GM21526 (cell line): ENCODE results near the gene WNT9A.
"Not testable (repeated sequence)": the region's sequence is repeated elsewhere in the genome, so short reads cannot be mapped to it uniquely, and the experiment has no call there.

ENCODE experiments used
- ATAC-seq: cut with Tn5 transposase; IDR thresholded peaks from one replicate; pipeline ENCODE4 v1.9.1; 2021; ENCODE audit warnings: moderate library complexity; ENCODE audit not compliant: unreplicated experiment, low FRiP score

Gene WNT9A

DNA sequence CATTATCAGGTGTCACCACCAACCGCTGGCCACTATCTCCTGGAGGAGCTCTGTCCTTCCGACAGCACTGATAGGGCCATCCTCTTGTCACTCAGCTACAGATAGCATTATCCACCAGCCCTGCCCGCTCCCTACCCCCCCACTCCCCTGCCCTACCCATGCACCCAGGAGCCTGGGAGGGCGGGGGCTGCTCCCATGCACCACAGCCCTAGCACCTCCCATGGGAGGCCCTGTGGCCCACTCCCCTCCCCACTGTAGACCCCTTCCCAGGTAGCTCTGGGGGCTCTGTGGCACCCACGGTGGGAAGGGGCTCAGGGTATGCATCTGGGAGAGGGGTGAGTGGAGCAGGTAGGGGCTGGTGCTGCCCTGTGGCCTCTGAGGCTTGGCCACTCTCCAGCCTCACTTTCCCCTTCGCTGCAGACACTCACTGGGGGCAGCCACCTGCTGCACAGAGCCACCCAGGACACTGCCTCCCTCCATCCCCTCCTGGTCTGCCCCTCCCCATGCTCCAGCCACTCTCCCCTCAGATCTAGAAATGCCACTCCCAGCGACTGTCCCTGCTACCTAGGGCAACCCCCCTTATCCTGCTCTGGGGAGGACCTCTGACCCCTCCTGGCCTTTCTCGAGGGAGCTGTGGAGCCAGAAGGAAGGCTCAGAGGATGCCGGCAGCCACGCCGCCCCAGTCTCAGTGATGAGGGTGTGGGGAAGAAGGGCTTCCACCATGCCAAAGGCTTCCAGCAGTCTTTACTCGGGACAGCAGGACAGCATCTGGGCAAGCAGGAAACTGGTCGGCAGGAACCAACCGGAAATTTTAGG, 58.5 kb downstream of the WNT9A start:
- no peak for ATAC-seq

DNA sequence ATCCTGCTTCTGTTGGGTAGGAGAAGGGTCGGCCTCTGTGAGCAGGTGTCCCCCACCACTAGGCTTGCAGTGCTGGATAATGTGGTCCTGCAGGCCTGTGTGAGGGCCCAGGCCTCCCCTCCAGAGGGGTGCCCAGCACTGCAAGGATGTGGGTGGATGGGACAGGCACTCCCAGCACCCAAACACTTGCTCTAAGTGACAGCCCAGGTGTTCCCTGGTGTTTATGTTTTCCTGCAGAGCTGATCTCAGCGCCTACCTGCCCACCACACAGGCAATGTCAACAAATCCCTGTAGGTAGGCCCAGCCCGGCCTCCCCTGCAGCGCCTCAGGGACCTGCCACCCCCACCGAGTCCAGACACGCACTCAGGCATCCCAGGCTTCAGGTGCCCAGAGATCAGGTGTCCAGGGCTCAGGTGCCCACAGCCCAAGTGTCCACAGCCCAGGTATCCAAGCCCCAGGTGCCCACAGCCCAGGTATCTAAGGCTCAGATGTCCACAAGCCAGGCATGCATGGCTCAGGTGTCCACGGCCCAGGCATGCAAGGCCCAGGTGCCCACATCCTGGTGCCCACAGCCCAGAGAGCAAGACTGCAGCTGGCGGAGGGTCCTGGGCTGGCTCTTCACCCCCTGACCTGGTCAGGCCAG, 59.2 kb downstream of the WNT9A start:
- ATAC-seq = no peak

DNA sequence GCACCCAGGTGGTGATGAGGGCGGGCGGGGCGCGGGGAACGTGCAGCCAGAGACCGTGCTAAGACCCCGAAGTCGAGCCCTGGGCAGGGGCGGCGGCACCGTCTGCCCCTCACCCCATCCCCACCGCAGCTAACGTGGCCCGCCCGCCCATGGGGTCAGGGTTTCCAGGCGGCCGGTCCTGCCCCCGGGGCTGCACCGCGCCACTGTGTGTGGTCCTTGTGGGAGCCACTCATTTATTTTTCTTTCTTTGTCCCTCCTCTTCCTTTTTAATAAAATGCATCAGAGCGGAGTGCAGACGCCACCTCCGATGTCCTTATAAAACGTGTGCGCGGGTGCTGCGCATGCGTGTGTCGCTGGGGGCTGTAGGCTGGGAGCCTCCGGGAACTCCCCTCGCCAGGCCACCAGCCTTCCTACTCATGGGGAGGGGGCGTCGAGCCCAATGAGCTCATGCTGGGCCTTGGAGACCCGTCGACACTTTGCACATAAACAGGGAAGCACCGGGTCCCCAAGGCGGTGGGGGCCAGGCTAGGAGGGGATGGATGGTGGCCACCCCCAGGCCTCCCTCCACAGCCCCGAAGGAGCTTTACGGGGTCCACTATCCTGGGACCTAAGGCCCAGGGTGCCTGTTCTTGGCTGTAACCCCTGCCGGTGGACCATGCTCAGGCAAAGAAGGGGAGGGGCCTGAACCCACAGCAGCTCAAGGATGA, 59.9 kb downstream of the WNT9A start:
- ATAC-seq = no peak

DNA sequence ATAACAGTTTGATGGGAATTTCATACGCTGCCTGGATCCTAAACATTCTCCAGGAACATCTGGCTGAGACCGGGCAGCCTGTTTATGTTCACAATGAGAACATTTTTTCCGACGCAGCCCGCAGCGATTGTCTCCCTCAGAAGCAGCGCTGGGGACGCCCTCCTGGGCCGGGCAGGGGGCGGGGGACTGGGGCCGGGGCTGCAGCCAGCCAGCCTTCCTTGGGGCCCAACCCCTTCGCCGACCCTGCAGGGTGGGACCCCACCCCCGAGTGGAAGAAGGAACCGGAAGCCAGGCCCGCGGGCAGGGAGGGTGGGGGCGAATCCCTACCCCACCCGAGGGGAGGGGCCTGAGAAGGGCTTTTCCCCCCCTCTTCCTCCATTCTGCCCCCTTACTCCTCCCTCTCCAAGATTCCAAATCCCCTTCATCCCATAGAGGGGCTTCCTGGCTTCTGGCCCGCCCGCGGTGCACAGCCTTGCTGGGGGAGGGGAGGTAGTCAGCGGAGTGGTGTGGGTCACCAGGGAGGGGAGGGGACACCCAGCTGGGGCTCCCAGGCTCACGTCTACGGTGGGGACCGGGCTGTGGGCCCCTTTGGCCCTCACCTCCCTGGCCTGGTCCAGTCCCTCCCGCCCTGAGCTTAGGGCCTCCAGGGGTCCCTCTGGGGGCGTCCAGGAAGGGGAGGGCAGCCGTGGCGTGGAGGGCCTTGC, 60.6 kb downstream of the WNT9A start:
- no peak for ATAC-seq

DNA sequence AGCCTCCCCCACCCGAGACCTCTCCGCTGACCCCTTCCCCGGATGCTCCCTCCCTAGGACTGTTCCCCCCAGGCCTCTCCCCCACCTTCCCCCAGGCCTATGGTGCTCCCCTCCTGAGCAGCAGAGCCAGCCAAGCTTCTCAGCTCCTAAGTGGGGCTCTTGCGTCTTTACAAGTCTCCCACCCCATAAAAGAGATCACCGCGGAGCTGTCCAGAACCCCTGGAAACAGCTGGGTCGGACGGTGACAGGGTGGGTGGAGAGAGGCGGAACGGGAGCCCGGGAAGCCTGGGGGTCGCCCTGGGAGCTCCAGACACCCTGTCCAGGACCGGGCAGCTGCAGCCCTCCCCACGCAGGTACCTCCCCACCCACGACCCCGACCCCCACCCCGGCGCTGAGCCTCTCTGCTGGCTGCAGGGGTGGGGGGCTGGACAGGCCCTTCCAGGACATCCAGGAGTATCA, 61.2 kb downstream of the WNT9A start:
- no peak for ATAC-seq

DNA sequence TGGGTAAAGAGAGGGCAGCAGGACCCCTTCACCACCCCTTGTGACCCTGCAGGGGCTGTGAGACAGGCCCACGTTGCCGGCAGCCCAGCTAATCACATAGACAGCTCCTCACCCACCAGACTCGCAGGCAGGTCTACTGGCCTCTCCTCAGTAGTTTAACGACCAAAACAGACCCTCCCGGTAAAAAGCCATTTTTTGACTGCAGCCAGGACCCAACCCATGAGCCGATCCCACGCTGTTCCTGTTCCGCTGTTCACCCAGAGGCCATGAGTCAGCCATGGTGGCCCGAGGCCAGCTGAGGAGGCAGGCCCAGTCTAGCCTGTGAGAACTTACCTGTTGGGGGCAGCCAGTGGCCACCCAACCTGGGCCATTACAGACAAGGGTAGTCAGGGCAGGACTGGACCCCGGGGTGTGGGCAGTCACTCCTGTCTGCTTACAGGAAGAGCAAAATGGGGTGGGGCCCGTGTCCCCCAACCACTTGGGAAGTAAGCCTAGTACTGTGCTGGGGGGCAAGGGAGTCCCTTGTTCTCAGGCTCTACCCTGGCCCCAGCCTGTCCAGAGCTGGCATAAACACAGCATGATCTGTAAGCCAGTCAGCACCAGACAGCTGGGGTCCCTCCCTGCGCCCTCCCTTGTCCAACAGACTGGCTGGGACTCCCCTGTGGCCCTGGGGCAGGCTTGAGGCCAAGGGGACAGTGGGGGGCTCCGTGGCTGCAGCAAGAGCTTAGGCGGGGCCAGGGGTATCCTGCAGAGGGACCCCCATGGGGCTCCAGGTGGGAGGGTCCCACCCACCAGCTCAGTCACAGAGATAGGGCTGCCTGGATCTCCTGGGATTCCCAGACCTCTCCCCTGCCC, 61.9 kb downstream of the WNT9A start:
- no peak for ATAC-seq

DNA sequence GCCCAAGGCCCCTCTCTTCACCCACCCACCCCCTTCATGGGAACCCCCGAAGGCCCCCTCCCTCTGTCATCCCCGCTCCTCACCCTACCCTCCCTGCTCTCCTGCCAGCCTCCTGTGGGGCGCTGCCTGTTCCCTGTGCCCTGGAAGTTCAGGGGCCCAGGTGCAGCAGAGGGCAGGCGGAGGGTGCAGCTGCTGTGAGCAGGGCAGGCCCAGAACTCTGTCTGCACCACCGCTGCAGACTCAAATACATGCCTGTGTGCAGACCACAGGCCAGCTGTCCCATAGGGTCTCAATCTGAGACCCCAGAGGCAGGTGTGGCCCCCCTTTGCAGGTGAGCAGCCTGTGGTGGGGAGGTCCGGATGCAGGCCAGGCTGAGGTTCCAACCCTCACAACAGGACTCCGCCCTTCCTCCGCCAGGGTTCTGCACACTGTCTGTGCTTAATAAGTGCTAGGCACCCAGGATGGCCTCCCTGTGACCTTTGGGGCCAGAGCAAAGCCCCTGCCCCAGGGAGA, 62.5 kb downstream of the WNT9A start:
- no peak for ATAC-seq

DNA sequence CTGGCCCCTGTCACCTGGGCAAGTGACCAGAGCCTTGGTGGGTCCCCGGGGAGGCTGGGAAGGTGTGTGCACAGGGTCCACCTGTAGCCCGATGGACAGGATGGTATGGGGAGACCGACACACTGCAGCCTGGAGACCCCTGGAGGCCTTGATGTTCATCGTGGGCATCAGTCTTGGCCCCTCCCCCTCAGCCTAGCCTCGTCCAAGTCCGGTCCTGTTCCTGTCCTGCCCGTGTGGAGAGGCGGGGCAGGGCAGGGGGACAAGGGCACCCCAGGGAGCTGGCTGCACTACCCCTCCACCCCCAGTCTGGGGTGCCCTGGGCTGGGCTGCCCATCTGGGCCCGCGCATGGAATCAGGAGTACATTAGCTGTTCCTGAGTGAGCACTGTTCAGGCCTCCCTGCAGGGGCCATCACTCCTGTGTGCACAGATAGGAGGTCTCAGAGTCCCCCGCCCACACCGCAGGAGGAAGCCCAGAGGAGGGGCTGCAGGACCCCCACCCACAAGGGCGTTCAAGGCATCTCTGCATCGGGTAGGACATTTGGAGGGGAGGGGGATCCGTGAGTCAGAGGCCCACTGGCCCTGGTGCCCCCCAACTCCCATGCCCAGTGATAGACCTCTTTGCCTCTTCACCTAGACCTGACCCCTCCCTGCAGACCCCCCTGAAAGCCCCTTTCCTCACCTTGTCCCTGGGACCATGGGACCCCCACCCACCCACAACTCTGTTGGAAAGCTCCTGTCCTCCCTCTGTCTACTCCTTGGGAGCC, 63.2 kb downstream of the WNT9A start:
- no peak for ATAC-seq

DNA sequence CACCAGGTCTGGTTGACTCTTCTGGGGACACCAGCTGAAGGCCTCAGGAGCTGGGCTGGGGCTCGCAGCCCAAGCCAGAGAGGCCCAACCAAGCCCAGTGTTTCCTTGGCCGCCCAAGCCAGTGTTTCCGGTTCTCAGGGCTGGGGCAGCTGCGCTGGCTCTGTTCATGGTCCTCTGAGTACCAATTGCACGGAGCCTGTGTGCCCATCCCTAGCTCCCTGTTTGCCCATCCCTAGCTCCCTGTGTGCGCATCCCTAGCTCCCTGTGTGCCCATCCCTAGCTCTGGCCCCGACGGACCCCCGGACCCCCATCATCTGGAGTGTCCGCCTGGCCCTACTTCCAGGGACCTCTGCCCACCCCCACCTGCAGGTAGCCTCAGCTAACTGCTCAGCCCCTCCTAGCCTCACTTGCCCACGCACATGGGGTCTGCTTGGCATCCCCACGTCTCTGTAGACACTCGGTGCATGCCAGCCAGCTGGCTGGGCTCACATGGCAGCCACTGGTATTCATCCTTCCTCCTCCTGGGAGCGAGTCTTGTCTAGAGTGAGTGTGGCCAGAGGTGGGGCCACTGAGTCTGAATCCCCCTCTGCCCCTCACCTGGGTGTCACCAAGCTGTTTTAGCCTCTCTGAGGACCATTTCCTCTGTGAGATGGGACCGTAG, 64.0 kb downstream of the WNT9A start:
- ATAC-seq = no peak

DNA sequence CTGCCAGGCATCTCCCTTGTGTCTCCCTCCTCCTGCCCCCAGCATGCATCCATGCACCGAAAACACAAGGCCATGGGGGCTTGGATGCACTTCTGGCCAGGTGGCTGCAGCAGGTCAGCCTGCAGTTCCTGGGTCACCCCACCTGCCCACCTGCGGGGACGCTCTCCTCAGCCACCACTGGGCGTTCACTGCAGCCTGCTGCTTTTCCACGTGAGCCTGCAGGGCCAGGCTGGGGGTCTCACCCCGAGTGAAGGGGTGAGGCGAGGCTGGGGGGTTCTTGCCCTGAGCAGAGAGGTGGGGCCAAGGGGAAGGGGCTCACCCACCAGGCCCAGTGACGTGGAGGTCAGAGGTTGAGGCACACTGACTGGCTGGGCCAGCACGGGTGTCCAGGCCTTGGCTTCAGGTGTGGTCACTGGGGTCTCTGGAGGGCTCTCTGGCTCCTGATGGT, 64.6 kb downstream of the WNT9A start:
- ATAC-seq = no peak

DNA sequence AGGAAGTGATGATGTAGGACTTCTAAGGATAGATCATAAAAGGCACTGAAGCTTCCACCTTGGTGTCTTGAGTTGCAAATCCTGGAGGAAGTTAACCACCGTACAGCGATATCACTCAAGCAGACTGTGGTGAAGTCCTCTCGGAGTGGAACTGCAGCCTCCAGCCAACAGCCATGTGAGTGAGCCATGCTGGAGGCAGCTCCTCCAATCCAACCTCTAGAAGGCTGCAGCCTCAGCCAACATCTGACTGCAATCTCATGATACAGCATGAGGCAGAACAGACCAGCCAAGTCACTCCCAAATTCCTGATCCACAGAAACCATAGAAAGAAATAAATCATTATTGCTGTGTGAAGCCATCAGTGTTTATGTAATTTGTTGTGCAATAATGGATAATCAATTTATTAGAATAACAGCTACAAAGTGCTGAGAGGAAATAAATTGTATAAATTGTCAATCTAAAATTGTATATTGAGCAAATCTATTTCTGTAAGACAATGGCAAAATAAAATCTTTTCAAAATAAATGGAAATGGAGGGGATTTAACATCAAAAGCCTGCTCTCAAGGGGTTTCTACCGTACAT, 67.3 kb downstream of the WNT9A start:
- ATAC-seq = no peak

DNA sequence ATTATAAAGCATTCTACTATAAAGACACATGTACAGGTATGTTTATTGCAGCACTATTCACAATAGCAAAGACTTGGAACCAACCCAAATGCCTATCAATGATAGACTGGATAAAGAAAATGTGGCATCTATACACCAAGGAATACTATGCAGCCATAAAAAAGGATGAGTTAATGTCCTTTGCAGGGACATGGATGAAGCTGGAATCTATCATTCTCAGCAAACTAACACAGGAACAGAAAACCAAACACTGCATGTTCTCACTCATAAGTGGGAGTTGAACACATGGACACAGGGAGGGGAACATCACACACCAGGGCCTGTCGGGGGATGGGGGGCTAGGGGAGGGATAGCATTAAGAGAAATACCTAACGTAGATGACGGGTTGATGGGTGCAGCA, 69.9 kb downstream of the WNT9A start:
- not testable (repeated sequence) for ATAC-seq

DNA sequence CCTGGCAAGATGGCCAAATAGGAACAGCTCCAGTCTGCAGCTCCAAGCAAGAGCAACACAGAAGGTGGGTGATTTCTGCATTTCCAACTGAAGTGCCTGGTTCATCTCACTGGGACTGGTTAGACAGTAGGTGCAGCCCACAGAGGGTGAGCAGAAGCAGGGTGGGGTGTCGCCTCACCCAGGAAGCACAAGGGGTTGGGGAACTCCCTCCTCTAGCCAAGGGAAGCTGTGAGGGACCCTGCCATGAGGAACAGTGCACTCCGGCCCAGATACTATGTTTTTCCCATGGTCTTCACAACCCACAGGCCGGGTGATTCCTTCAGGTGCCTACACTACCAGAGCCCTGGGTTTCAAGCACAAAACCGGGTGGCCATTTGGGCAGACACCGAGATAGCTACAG, 75.8 kb downstream of the WNT9A start:
- ATAC-seq = not testable (repeated sequence)

DNA sequence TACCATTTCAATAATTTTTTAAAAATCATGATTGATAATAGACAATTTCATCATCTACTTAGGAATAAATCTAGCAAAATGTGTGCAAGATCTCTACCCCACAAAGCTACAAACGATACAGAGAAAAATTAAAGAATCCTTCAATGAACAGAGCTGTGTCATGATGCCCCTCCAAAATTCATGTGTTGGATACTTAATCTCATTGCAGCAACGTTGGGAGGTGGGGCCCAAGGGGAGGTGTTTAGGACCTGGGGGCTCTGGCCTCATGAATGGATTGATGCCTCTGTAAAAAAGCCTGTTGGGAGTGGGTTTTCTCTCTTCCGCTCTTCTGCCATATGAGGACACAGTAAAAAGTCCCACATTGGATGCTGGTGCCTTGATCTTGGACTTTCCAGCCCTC, 77.4 kb downstream of the WNT9A start:
- no peak for ATAC-seq

DNA sequence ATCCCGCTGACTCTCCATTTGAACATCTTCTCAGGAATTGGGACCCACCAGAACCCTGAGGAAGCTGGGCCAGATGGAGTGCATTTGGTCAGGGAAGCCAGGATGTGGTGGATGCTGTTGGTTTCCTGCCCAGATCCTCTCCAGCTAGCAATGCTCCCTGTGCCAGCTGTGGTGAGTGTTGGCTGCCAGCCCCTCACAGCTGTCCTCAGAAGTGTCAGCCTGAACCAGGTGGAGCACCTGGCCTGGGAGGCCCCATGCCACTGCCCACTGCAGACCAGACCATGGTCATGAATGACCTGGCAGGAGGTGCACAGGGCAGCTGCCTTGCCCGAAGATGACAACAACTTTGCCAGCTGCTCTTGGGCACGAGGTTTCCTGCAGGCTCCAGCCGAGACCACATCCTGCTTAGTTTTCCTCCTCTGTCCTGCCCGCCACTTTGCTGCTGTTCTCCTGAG, 77.9 kb downstream of the WNT9A start:
- ATAC-seq = no peak

DNA sequence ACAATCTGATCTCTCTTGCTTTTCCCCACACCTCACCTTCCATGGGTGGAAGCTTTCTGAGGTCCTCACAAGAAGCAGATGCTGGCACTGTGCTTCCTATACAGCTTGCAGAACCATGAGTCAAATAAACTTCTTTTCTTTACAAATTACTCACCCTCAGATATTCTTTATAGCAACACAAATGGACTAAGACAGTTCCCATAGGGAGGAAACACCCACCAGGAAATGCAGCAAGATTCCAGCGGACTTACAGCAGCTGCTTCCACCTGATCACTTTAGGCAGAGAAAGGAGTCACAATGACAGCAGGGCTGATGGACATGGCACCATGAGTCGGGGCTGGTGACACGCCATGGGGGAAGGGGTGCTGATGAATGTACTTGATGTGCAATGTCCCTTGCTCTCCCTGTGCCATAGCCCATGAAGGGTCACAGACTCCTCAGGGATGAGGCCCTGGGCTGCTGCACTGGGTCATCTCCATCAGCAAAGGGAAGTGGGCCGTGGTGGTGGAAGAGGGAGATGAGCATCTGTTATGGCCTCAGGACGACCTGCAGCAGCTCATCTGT, 78.4 kb downstream of the WNT9A start:
- ATAC-seq = no peak
